Measurements from ENCODE around the gene LEMD2.

- TF ChIP-seq CTCF (IDR thresholded peaks at IDR 0.05) (no peak), POLR2A (IDR thresholded peaks at IDR 0.05) (no peak)
These were observed 31.3 kb upstream of the LEMD2 start for GRCh38 chr6:33820243-33820642.
